Heart left ventricle (tissue), 16 donors: ENCODE data around the gene VWA2. TPM values are rescaled to one million over a fixed set of nuclear protein-coding genes. Genes with fewer than 3 reads are reported as not detected.
A peak's percentile ranks its signal among the peaks of the same experiment; 100 is the strongest.

Source experiments
- ATAC-seq, 4 donors: fragments of 200-7000 bp; cut with Tn5 transposase; one replicate each; pipeline ENCODE4 v1.9.1; 2020 to 2022; ENCODE audit warnings: moderate library complexity in 4 of 4, mild to moderate bottlenecking in 3 of 4, moderate number of reproducible peaks in 1 of 4
- DNase-seq, 5 donors: peaks; one replicate each; pipeline ENCODE4 v3.0.0-alpha.2; 2020
- H3K27ac ChIP-seq, 12 donors: fragments of 200-600 bp; sonication (generic) in 4 of 12; one replicate each; pipeline versions ENCODE4 v1.5.0 to v1.8.0; 2016 to 2022; ENCODE audit warnings: mild to moderate bottlenecking in 2 of 12
- H3K27me3 ChIP-seq, 9 donors: fragments of 200-600 bp; sonication (generic) in 2 of 9; one replicate each; pipeline versions ENCODE4 v1.5.1 to v1.8.0; 2016 to 2022; ENCODE audit warnings: mild to moderate bottlenecking in 3 of 9
- H3K36me3 ChIP-seq, 9 donors: fragments of 200-600 bp; sonication (generic) in 2 of 9; one replicate each; pipeline versions ENCODE4 v1.5.0 to v1.8.0; 2018 to 2022; ENCODE audit warnings: mild to moderate bottlenecking in 2 of 9
- H3K4me1 ChIP-seq, 12 donors: fragments of 200-600 bp; sonication (generic) in 4 of 12; one replicate each; pipeline versions ENCODE4 v1.5.0 to v1.8.0; 2016 to 2022; ENCODE audit warnings: mild to moderate bottlenecking in 3 of 12
- H3K4me3 ChIP-seq, 12 donors: fragments of 200-600 bp; sonication (generic) in 4 of 12; one replicate each; pipeline versions ENCODE4 v1.5.0 to v1.8.0; 2017 to 2022; ENCODE audit warnings: mild to moderate bottlenecking in 9 of 12, moderate library complexity in 4 of 12
- H3K9me3 ChIP-seq, 12 donors: fragments of 200-600 bp; sonication (generic) in 4 of 12; one replicate each; pipeline versions ENCODE4 v1.5.0 to v1.8.0; 2016 to 2022; ENCODE audit warnings: mild to moderate bottlenecking in 1 of 12
- CTCF ChIP-seq, 12 donors: fragments of 200-600 bp; sonication (generic) in 4 of 12; IDR thresholded peaks; one replicate each; pipeline versions ENCODE4 v1.5.0 to v1.8.0; 2018 to 2022; ENCODE audit warnings: antibody characterized with exemption in 12 of 12, mild to moderate bottlenecking in 5 of 12
- POLR2A ChIP-seq, 2 donors: fragments of 450-650 bp; IDR thresholded peaks; one replicate each; pipeline ENCODE4 v1.6.1; 2017; ENCODE audit warnings: antibody characterized with exemption in 2 of 2, mild to moderate bottlenecking in 2 of 2, moderate library complexity in 2 of 2
- WGBS, 4 donors: extraction: QIAGEN DNeasy Blood & Tissue Kit in 2 of 4; methylation state at CpG; one replicate each; pipeline versions ENCODE4 v1.1.5 to v1.1.7; 2013 to 2018; 5-methylcytosine and 5-hydroxymethylcytosine counted together
- intact Hi-C, 10 donors: fragments of 100-400 bp; cut with DNase I; formaldehyde crosslinking; loops; one replicate each; pipeline versions ENCODE4 v1.11.1 to v1.14.2; 2022
- polyA plus RNA-seq, 2 donors: library from polyadenylated mRNA; stranded (reverse); fragments of 200-250 nt; gene quantifications; one replicate each; pipeline ENCODE4 v1.2.3, GENCODE V29; 2013
- total RNA-seq, 9 donors: library from RNA; depleted of rRNA in 2 of 9; stranded (reverse); fragments of >200 nt in 2 of 9; fragmentation: NEBNext Ultra II Directional in 3 of 9; extraction: Animal tissue kit (Norgen Biotek cat#: 25700) in 3 of 9; gene quantifications; one replicate each; pipeline versions ENCODE4 v1.1.0 to v1.2.4, GENCODE V29; 2016 to 2023
- donor health status: ischemic (EF 13 %, LVEDD 7.1; RV severe dilation, severe dysfunction).
- donor health status: healthy with polysubstance abuse.
- donor health status: DM: no; HTN: yes; CAD: no.
- donor health status: DM: no; HTN: no; CAD: no.
- donor health status: ischemic (EF 25% LVEDD 6.9; RV normal size, moderate dysfunction).
- donor health status: ischemic (EF 25% LVEDD 5.7; RV mildly dilated, moderate dysfunction).
- donor health status: healthy.
- donor health status: DM: yes; HTN: yes; CAD: no.
- donor health status: ischemic (EF 35%, LVEDD 5.7; RV mildly dilated, moderate dysfunction).
- donor health status: nonischemic (EF 11% LVEDD 7.7; RV severe dilation, severe dysfunction).
- donor health status: DM: yes; HTN: yes; CAD: no.
- donor health status: PGD.
- donor health status: ischemic (EF 29% LVEDD 5.4; RV normal size, mild dysfunction).
- donor health status: nonischemic (EF 23%, LVEDD 6.1; RV moderate dilation, normal function).

VWA2 gene
- total and polyA plus RNA-seq, 11 donors, result 0.03 to 0.41 TPM; not detected in 9

- Histone ChIP-seq H3K27ac (no peak overlapping the region), H3K36me3 (no peaks in the 10 kb centered on the region), H3K27me3 (no peaks in the 10 kb centered on the region), H3K4me3 (no peak overlapping the region), H3K4me1 (peaks cover 0 to 23% (median 5%) of the 10 kb centered on the region in 12 donors), H3K9me3 (no peaks in the 10 kb centered on the region)
- peak in 1 of 5 donors; percentile 27 for DNase-seq
- no peak for ATAC-seq
- TF ChIP-seq POLR2A (IDR thresholded peaks at IDR 0.05), result no peak
- TF ChIP-seq CTCF (IDR thresholded peaks at IDR 0.05), result no peak
- 90 to 97% (median 95%) methylated on average over 3 of the region's 3 CpGs for WGBS, 4 donors
- intact Hi-C loops, result no loop called here
Measured at GRCh38 chr10:114273910-114274309, 34.9 kb downstream of the VWA2 start.

GRCh38 chr10:114274616-114275453 is 35.8 kb downstream of the VWA2 start:
- no peaks in the 10 kb centered on the region for H3K9me3 ChIP-seq
- TF ChIP-seq CTCF (IDR thresholded peaks at IDR 0.05) (no peak), POLR2A (IDR thresholded peaks at IDR 0.05) (no peak)
- intact Hi-C loops, result no loop called here
- no peak overlapping the region for H3K4me3 ChIP-seq
- ATAC-seq, result no peak
- H3K36me3 ChIP-seq, result no peaks in the 10 kb centered on the region
- H3K4me1 ChIP-seq, result peaks cover 0 to 23% (median 5%) of the 10 kb centered on the region in 12 donors
- WGBS, 4 donors, result 92 to 94% (median 93%) methylated on average over 16 of the region's 16 CpGs
- no peak overlapping the region for H3K27ac ChIP-seq
- peak in 1 of 5 donors; percentile 46 for DNase-seq
- H3K27me3 ChIP-seq, result no peaks in the 10 kb centered on the region

- intact Hi-C loops, result no loop called here
- H3K36me3 ChIP-seq, result no peaks in the 10 kb centered on the region
- H3K4me1 ChIP-seq, result peaks cover 0 to 14% (median 3%) of the 10 kb centered on the region in 12 donors
- ATAC-seq (no peak), DNase-seq (no peak)
- no peak overlapping the region for H3K27ac ChIP-seq
- no peak for TF ChIP-seq CTCF (IDR thresholded peaks at IDR 0.05)
- no peak for TF ChIP-seq POLR2A (IDR thresholded peaks at IDR 0.05)
- WGBS, 4 donors, result 87 to 92% (median 91%) methylated on average over 6 of the region's 6 CpGs
- no peaks in the 10 kb centered on the region for H3K27me3 ChIP-seq
- no peak overlapping the region for H3K4me3 ChIP-seq
- no peaks in the 10 kb centered on the region for H3K9me3 ChIP-seq
Measured at GRCh38 chr10:114276066-114276465, 37.0 kb downstream of the VWA2 start.

GRCh38 chr10:114276671-114277070 is 37.6 kb downstream of the VWA2 start:
- no peak for ATAC-seq
- no peaks in the 10 kb centered on the region for H3K9me3 ChIP-seq
- H3K4me1 ChIP-seq, result peaks cover 0 to 8% (median 2%) of the 10 kb centered on the region in 12 donors
- no peak overlapping the region for H3K27ac ChIP-seq
- peak in 1 of 5 donors; percentile 7 for DNase-seq
- no peaks in the 10 kb centered on the region for H3K36me3 ChIP-seq
- WGBS, 4 donors, result 91 to 95% (median 93%) methylated on average over 6 of the region's 6 CpGs
- no peak overlapping the region for H3K4me3 ChIP-seq
- TF ChIP-seq CTCF (IDR thresholded peaks at IDR 0.05), result no peak
- TF ChIP-seq POLR2A (IDR thresholded peaks at IDR 0.05), result no peak
- intact Hi-C loops, result no loop called here
- H3K27me3 ChIP-seq, result no peaks in the 10 kb centered on the region
